Islet of Langerhans (tissue), 1 donor: Measurements from ENCODE around the gene HCRT.
"Not testable (repeated sequence)": the region's sequence is repeated elsewhere in the genome, so short reads cannot be mapped to it uniquely, and the experiment has no call there.

ENCODE experiments used
- FAIRE-seq: peaks from one replicate; lab custom pipeline; 2011; peaks lifted over from hg19 to GRCh38; lab: Jason Lieb, UNC

HCRT gene

GRCh38 chr17:42184713-42185620 lies at the start of gene HCRT:
Gene HCRT (minus strand): TSS chr17:42185452. CDS start chr17:42185365, 87 bp downstream.
- no peak for FAIRE-seq

- FAIRE-seq, result no peak
These were observed 48.7 kb upstream of the HCRT start for GRCh38 chr17:42233994-42234393.

- no peak for FAIRE-seq
These were observed 47.9 kb upstream of the HCRT start for GRCh38 chr17:42233156-42233555.

GRCh38 chr17:42230225-42230624 lies 45.0 kb upstream of the HCRT start:
- FAIRE-seq, result no peak

GRCh38 chr17:42227849-42228700 lies 42.8 kb upstream of the HCRT start:
- no peak for FAIRE-seq

GRCh38 chr17:42225646-42226045 lies 40.4 kb upstream of the HCRT start:
- FAIRE-seq, result no peak

- FAIRE-seq, result no peak
These were observed 39.4 kb upstream of the HCRT start for GRCh38 chr17:42224651-42225050.

GRCh38 chr17:42221886-42222745 lies 36.9 kb upstream of the HCRT start:
- no peak for FAIRE-seq

GRCh38 chr17:42219280-42219679 lies 34.0 kb upstream of the HCRT start:
- FAIRE-seq, result not testable (repeated sequence)

GRCh38 chr17:42214156-42214555 lies 28.9 kb upstream of the HCRT start:
- no peak for FAIRE-seq

GRCh38 chr17:42212382-42212781 lies 27.1 kb upstream of the HCRT start:
- FAIRE-seq, result no peak

- FAIRE-seq, result not testable (repeated sequence)
These were observed 26.7 kb upstream of the HCRT start for GRCh38 chr17:42211921-42212341.

- no peak for FAIRE-seq
These were observed 24.8 kb upstream of the HCRT start for GRCh38 chr17:42210046-42210445.

- FAIRE-seq, result not testable (repeated sequence)
These were observed 20.9 kb upstream of the HCRT start for GRCh38 chr17:42206153-42206612.

GRCh38 chr17:42203354-42203753 lies 18.1 kb upstream of the HCRT start:
- FAIRE-seq, result no peak

GRCh38 chr17:42202696-42203095 lies 17.4 kb upstream of the HCRT start:
- FAIRE-seq, result no peak

GRCh38 chr17:42202159-42202558 lies 16.9 kb upstream of the HCRT start:
- FAIRE-seq, result no peak

- FAIRE-seq, result no peak
These were observed 16.2 kb upstream of the HCRT start for GRCh38 chr17:42201458-42201772.

- no peak for FAIRE-seq
These were observed 15.6 kb upstream of the HCRT start for GRCh38 chr17:42200706-42201457.

- FAIRE-seq, result no peak
These were observed 14.3 kb upstream of the HCRT start for GRCh38 chr17:42199416-42200011.

GRCh38 chr17:42198897-42199296 lies 13.6 kb upstream of the HCRT start:
- FAIRE-seq, result no peak
